GM23338 (cell line): ENCODE results near the gene CORO2A. TPM values are rescaled to one million over a fixed set of nuclear protein-coding genes. Genes with fewer than 3 reads are reported as not detected.

Source experiments
- ATAC-seq: fragments of 200-7000 bp; cut with Tn5 transposase; 3 replicates; pipeline ENCODE4 v1.9.1; 2020
- DNase-seq: peaks from one replicate; pipeline ENCODE4 v3.0.0-alpha.2; 2015; ENCODE audit warnings: low spot score
- H2AFZ ChIP-seq: fragments of 200-600 bp; sonication (generic); 2 replicates; pipeline ENCODE4 v1.8.0; 2016; ENCODE audit warnings: antibody characterized with exemption, mild to moderate bottlenecking, moderate library complexity
- H3F3A ChIP-seq: fragments of 200-600 bp; sonication (generic); replicated peaks from 2 replicates; pipeline ENCODE4 v1.8.0; 2017; ENCODE audit warnings: antibody characterized with exemption, mixed run types, low read depth
- H3K27ac ChIP-seq: fragments of 200-600 bp; sonication (generic); 2 replicates; pipeline ENCODE4 v1.6.1; 2016; ENCODE audit warnings: low read depth
- H3K27me3 ChIP-seq: fragments of 200-600 bp; sonication (generic); 2 replicates; pipeline ENCODE4 v1.8.0; 2016; ENCODE audit warnings: mild to moderate bottlenecking, mixed run types, moderate library complexity; ENCODE audit not compliant: insufficient read depth
- H3K36me3 ChIP-seq: fragments of 200-600 bp; sonication (generic); 2 replicates; pipeline ENCODE4 v1.8.0; 2016; ENCODE audit warnings: mild to moderate bottlenecking; ENCODE audit not compliant: insufficient read depth
- H3K4me1 ChIP-seq: fragments of 200-600 bp; sonication (generic); 2 replicates; pipeline ENCODE4 v1.8.0; 2016; ENCODE audit warnings: mild to moderate bottlenecking, moderate library complexity; ENCODE audit not compliant: insufficient read depth
- H3K4me2 ChIP-seq: fragments of 200-600 bp; sonication (generic); 2 replicates; pipeline ENCODE4 v1.7.1; 2017; ENCODE audit warnings: mixed run types
- H3K4me3 ChIP-seq: fragments of 200-600 bp; sonication (generic); 2 replicates; pipeline ENCODE4 v1.6.1; 2016; ENCODE audit warnings: mixed run types
- H3K79me2 ChIP-seq: fragments of 200-600 bp; sonication (generic); replicated peaks from 2 replicates; pipeline ENCODE4 v1.8.0; 2017; ENCODE audit warnings: mild to moderate bottlenecking; ENCODE audit not compliant: insufficient read depth
- H3K9me2 ChIP-seq: fragments of 200-600 bp; sonication (generic); 2 replicates; pipeline ENCODE4 v1.8.0; 2017; ENCODE audit not compliant: insufficient read depth
- H4K20me1 ChIP-seq: fragments of 200-600 bp; sonication (generic); replicated peaks from 2 replicates; pipeline ENCODE4 v1.8.0; 2017; ENCODE audit warnings: mild to moderate bottlenecking; ENCODE audit not compliant: insufficient read depth
- H3K27ac Mint-ChIP-seq: 2 replicates; pipeline ENCODE4 v1.8.0; 2020; ENCODE audit warnings: inconsistent platforms, mild to moderate bottlenecking, moderate library complexity, mixed read lengths
- H3K27me3 Mint-ChIP-seq: 3 replicates; pipeline ENCODE4 v1.8.0; 2022; ENCODE audit warnings: low read depth, mild to moderate bottlenecking, moderate library complexity, mixed read lengths, inconsistent platforms; ENCODE audit not compliant: insufficient read depth, poor library complexity
- H3K36me3 Mint-ChIP-seq: 3 replicates; pipeline ENCODE4 v1.8.0; 2021; ENCODE audit warnings: low read depth, mild to moderate bottlenecking, inconsistent platforms, moderate library complexity, mixed read lengths
- H3K4me1 Mint-ChIP-seq: 3 replicates; pipeline ENCODE4 v1.8.0; 2020; ENCODE audit warnings: mild to moderate bottlenecking, inconsistent platforms, mixed read lengths
- H3K4me3 Mint-ChIP-seq: 3 replicates; pipeline ENCODE4 v1.8.0; 2021; ENCODE audit warnings: moderate library complexity, mild to moderate bottlenecking, inconsistent platforms, mixed read lengths
- H3K9me3 Mint-ChIP-seq: 3 replicates; pipeline ENCODE4 v1.8.0; 2020; ENCODE audit warnings: moderate library complexity, mild to moderate bottlenecking, inconsistent platforms, mixed read lengths
- CREB1 ChIP-seq: fragments of 250-450 bp; sonication (Bioruptor Pico); IDR thresholded peaks from 2 replicates; pipeline ENCODE4 v1.5.0; 2020; ENCODE audit warnings: low read depth, mild to moderate bottlenecking, moderate library complexity
- EZH2 ChIP-seq: fragments of 200-600 bp; sonication (generic); IDR thresholded peaks from one replicate; pipeline ENCODE4 v1.8.0; 2017; ENCODE audit warnings: antibody characterized with exemption, mild to moderate bottlenecking, low read depth; ENCODE audit not compliant: unreplicated experiment
- EZH2phosphoT487 ChIP-seq: fragments of 200-600 bp; sonication (generic); IDR thresholded peaks from one replicate; pipeline ENCODE4 v1.8.1; 2018; ENCODE audit warnings: antibody characterized with exemption; ENCODE audit not compliant: unreplicated experiment
- JUNB ChIP-seq: IDR thresholded peaks from one replicate; pipeline ENCODE4 v1.6.1; 2016; ENCODE audit warnings: antibody characterized with exemption; ENCODE audit not compliant: unreplicated experiment
- NANOG ChIP-seq: IDR thresholded peaks from 2 replicates; pipeline ENCODE4 v1.6.1; 2016; ENCODE audit warnings: antibody characterized with exemption, borderline replicate concordance
- POLR2AphosphoS5 ChIP-seq: IDR thresholded peaks from 2 replicates; pipeline ENCODE4 v1.6.1; 2016; ENCODE audit warnings: antibody characterized with exemption, low read depth
- STAT1 ChIP-seq: IDR thresholded peaks from one replicate; pipeline ENCODE4 v1.6.1; 2016; ENCODE audit warnings: antibody characterized with exemption; ENCODE audit not compliant: unreplicated experiment
- ZNF114 ChIP-seq: fragments of 250-450 bp; sonication (Bioruptor Pico); IDR thresholded peaks from 2 replicates; pipeline ENCODE4 v1.5.0; 2020; ENCODE audit warnings: mild to moderate bottlenecking, moderate library complexity
- ZNF331 ChIP-seq: fragments of 250-450 bp; sonication (Bioruptor Pico); IDR thresholded peaks from 2 replicates; pipeline ENCODE4 v1.5.0; 2020; ENCODE audit warnings: low read depth, mild to moderate bottlenecking, moderate library complexity
- polyA plus RNA-seq: library from polyadenylated mRNA; unstranded; fragments of >200 nt; fragmentation: Nextera tagmentation; extraction: Ambion mirVana; gene quantifications from 2 replicates; pipeline ENCODE4 v1.2.1, GENCODE V29; 2016
- total RNA-seq: library from RNA; depleted of rRNA; stranded (reverse); fragments of >200 nt; shearing (Covaris generic); gene quantifications from 2 replicates; pipeline ENCODE4 v1.2.3, GENCODE V29; 2014
- TF ChIP-seq, protein P1 (sequence below): fragments of 250-450 bp; sonication (Bioruptor Pico); IDR thresholded peaks from 2 replicates; pipeline ENCODE4 v1.5.0; 2020; ENCODE audit warnings: mild to moderate bottlenecking, moderate library complexity
- TF ChIP-seq, protein P2 (sequence below): IDR thresholded peaks from one replicate; pipeline ENCODE4 v1.6.1; 2018; ENCODE audit warnings: antibody characterized with exemption; ENCODE audit not compliant: unreplicated experiment
- TF ChIP-seq, protein P3 (sequence below): IDR thresholded peaks from 2 replicates; pipeline ENCODE4 v1.6.1; 2016; ENCODE audit warnings: antibody characterized with exemption
- TF ChIP-seq, protein P4 (sequence below), 2 experiments: fragments of 200-600 bp in 1 of 2; sonication (generic) in 1 of 2; conservative IDR thresholded peaks; 2 replicates each; pipeline versions ENCODE4 v1.5.1 to v1.6.1; 2016 to 2017; ENCODE audit warnings: antibody characterized with exemption in 2 of 2, low read depth in 2 of 2, mild to moderate bottlenecking in 2 of 2, moderate library complexity in 1 of 2

The CORO2A gene
- total and polyA plus RNA-seq, 2 experiments from 2014 or later, result 12.9 to 27.6 TPM

- Histone ChIP-seq H3F3A (0 out of 2 replicates have a peak, but pooled peaks cover 9% of the 10 kb centered on the region), H3K27me3 (peaks cover 18% of the 10 kb centered on the region; the same call in 1 of the 2 replicates), H3K79me2 (no peaks in the 10 kb centered on the region), H3K4me3 (no peak overlapping the region), H2AFZ (no peak overlapping the region), H3K4me2 (no peak overlapping the region), H3K36me3 (peaks cover 14% of the 10 kb centered on the region), H3K4me1 (peaks cover 18% of the 10 kb centered on the region), H4K20me1 (no peaks in the 10 kb centered on the region; the same call in none of the 2 replicates), H3K9me2 (no peaks in the 10 kb centered on the region), H3K27ac (no peak overlapping the region)
- Mint-ChIP-seq H3K27me3 (peaks cover 8% of the 10 kb centered on the region), H3K4me3 (no peak overlapping the region), H3K27ac (no peak overlapping the region), H3K36me3 (peaks cover 36% of the 10 kb centered on the region), H3K4me1 (peaks cover 20% of the 10 kb centered on the region), H3K9me3 (peaks cover 6% of the 10 kb centered on the region; the same call in 2 of the 3 replicates)
- ATAC-seq (no peak), DNase-seq (no peak)
- TF ChIP-seq ZNF114 (CRISPR knock-in tag) (no peak), ZNF331 (no peak), NANOG (no peak), CREB1 (CRISPR knock-in tag) (no peak), EZH2 (no peak), JUNB (no peak), STAT1 (no peak), EZH2phosphoT487 (no peak), POLR2AphosphoS5 (no peak)
- TF ChIP-seq, protein P1, sequence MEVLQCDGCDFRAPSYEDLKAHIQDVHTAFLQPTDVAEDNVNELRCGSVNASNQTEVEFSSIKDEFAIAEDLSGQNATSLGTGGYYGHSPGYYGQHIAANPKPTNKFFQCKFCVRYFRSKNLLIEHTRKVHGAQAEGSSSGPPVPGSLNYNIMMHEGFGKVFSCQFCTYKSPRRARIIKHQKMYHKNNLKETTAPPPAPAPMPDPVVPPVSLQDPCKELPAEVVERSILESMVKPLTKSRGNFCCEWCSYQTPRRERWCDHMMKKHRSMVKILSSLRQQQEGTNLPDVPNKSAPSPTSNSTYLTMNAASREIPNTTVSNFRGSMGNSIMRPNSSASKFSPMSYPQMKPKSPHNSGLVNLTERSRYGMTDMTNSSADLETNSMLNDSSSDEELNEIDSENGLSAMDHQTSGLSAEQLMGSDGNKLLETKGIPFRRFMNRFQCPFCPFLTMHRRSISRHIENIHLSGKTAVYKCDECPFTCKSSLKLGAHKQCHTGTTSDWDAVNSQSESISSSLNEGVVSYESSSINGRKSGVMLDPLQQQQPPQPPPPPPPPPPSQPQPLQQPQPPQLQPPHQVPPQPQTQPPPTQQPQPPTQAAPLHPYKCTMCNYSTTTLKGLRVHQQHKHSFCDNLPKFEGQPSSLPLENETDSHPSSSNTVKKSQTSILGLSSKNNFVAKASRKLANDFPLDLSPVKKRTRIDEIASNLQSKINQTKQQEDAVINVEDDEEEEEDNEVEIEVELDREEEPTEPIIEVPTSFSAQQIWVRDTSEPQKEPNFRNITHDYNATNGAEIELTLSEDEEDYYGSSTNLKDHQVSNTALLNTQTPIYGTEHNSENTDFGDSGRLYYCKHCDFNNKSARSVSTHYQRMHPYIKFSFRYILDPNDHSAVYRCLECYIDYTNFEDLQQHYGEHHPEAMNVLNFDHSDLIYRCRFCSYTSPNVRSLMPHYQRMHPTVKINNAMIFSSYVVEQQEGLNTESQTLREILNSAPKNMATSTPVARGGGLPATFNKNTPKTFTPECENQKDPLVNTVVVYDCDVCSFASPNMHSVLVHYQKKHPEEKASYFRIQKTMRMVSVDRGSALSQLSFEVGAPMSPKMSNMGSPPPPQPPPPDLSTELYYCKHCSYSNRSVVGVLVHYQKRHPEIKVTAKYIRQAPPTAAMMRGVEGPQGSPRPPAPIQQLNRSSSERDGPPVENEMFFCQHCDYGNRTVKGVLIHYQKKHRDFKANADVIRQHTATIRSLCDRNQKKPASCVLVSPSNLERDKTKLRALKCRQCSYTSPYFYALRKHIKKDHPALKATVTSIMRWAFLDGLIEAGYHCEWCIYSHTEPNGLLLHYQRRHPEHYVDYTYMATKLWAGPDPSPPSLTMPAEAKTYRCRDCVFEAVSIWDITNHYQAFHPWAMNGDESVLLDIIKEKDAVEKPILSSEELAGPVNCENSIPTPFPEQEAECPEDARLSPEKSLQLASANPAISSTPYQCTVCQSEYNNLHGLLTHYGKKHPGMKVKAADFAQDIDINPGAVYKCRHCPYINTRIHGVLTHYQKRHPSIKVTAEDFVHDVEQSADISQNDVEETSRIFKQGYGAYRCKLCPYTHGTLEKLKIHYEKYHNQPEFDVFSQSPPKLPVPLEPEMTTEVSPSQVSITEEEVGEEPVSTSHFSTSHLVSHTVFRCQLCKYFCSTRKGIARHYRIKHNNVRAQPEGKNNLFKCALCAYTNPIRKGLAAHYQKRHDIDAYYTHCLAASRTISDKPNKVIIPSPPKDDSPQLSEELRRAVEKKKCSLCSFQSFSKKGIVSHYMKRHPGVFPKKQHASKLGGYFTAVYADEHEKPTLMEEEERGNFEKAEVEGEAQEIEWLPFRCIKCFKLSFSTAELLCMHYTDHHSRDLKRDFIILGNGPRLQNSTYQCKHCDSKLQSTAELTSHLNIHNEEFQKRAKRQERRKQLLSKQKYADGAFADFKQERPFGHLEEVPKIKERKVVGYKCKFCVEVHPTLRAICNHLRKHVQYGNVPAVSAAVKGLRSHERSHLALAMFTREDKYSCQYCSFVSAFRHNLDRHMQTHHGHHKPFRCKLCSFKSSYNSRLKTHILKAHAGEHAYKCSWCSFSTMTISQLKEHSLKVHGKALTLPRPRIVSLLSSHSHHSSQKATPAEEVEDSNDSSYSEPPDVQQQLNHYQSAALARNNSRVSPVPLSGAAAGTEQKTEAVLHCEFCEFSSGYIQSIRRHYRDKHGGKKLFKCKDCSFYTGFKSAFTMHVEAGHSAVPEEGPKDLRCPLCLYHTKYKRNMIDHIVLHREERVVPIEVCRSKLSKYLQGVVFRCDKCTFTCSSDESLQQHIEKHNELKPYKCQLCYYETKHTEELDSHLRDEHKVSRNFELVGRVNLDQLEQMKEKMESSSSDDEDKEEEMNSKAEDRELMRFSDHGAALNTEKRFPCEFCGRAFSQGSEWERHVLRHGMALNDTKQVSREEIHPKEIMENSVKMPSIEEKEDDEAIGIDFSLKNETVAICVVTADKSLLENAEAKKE (CRISPR knock-in tag), result no peak
- TF ChIP-seq, protein P2, sequence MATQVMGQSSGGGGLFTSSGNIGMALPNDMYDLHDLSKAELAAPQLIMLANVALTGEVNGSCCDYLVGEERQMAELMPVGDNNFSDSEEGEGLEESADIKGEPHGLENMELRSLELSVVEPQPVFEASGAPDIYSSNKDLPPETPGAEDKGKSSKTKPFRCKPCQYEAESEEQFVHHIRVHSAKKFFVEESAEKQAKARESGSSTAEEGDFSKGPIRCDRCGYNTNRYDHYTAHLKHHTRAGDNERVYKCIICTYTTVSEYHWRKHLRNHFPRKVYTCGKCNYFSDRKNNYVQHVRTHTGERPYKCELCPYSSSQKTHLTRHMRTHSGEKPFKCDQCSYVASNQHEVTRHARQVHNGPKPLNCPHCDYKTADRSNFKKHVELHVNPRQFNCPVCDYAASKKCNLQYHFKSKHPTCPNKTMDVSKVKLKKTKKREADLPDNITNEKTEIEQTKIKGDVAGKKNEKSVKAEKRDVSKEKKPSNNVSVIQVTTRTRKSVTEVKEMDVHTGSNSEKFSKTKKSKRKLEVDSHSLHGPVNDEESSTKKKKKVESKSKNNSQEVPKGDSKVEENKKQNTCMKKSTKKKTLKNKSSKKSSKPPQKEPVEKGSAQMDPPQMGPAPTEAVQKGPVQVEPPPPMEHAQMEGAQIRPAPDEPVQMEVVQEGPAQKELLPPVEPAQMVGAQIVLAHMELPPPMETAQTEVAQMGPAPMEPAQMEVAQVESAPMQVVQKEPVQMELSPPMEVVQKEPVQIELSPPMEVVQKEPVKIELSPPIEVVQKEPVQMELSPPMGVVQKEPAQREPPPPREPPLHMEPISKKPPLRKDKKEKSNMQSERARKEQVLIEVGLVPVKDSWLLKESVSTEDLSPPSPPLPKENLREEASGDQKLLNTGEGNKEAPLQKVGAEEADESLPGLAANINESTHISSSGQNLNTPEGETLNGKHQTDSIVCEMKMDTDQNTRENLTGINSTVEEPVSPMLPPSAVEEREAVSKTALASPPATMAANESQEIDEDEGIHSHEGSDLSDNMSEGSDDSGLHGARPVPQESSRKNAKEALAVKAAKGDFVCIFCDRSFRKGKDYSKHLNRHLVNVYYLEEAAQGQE, result no peak
- TF ChIP-seq, protein P3, sequence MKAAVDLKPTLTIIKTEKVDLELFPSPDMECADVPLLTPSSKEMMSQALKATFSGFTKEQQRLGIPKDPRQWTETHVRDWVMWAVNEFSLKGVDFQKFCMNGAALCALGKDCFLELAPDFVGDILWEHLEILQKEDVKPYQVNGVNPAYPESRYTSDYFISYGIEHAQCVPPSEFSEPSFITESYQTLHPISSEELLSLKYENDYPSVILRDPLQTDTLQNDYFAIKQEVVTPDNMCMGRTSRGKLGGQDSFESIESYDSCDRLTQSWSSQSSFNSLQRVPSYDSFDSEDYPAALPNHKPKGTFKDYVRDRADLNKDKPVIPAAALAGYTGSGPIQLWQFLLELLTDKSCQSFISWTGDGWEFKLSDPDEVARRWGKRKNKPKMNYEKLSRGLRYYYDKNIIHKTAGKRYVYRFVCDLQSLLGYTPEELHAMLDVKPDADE, result no peak
- TF ChIP-seq, protein P4, sequence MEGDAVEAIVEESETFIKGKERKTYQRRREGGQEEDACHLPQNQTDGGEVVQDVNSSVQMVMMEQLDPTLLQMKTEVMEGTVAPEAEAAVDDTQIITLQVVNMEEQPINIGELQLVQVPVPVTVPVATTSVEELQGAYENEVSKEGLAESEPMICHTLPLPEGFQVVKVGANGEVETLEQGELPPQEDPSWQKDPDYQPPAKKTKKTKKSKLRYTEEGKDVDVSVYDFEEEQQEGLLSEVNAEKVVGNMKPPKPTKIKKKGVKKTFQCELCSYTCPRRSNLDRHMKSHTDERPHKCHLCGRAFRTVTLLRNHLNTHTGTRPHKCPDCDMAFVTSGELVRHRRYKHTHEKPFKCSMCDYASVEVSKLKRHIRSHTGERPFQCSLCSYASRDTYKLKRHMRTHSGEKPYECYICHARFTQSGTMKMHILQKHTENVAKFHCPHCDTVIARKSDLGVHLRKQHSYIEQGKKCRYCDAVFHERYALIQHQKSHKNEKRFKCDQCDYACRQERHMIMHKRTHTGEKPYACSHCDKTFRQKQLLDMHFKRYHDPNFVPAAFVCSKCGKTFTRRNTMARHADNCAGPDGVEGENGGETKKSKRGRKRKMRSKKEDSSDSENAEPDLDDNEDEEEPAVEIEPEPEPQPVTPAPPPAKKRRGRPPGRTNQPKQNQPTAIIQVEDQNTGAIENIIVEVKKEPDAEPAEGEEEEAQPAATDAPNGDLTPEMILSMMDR (conservative IDR thresholded peaks at IDR 0.05; ENCODE audit: low read depth in 2 of 2), result no peak
These were observed 108.0 kb downstream of the CORO2A start for GRCh38 chr9:98084396-98084795.
